ENCODE results near the gene MYBPH.
A peak's percentile ranks its signal among the peaks of the same experiment; 100 is the strongest.

MYBPH gene

GRCh38 chr1:203216274-203217138, 40.9 kb upstream of the MYBPH start:
- Histone ChIP-seq H3K36me3 (ENCODE audit: control insufficient read depth in 1 of 2, insufficient read depth in 2 of 2, low read depth in 1 of 2, low read length in 2 of 2) (no peaks in the 10 kb centered on the region), H2BK15ac (ENCODE audit: low read depth, poor library complexity, severe bottlenecking) (peak overlapping the region; percentile 12), H2AK5ac (ENCODE audit: low read length, severe bottlenecking) (no peak overlapping the region), H3K4me3 (ENCODE audit: insufficient read depth in 1 of 2, low read depth in 1 of 2, low read length in 2 of 2) (no peak overlapping the region), H3K4ac (ENCODE audit: low read depth in 1 of 2, low read length in 2 of 2) (no peak overlapping the region), H4K91ac (ENCODE audit: low read length) (no peak overlapping the region), H2AFZ (ENCODE audit: low read depth, low read length) (no peak overlapping the region), H4K8ac (ENCODE audit: low read length) (no peak overlapping the region), H2BK12ac (ENCODE audit: low read length in 2 of 2) (no peak overlapping the region), H3K4me1 (ENCODE audit: control insufficient read depth, insufficient read depth, low read depth, low read length) (peaks cover 6% of the 10 kb centered on the region), H3K27me3 (ENCODE audit: control insufficient read depth in 1 of 2, insufficient read depth in 1 of 2, low read length in 2 of 2) (peaks cover 42 to 49% of the 10 kb centered on the region in 2 experiments), H3K79me1 (replicated peaks; ENCODE audit: low read length, poor library complexity, severe bottlenecking) (no peaks in the 10 kb centered on the region), H2BK5ac (ENCODE audit: low read depth, low read length, poor library complexity, severe bottlenecking) (no peak overlapping the region), H3K23ac (ENCODE audit: low read length in 2 of 2) (no peak overlapping the region), H3K9me3 (ENCODE audit: control insufficient read depth, low read length) (no peaks in the 10 kb centered on the region), H2BK120ac (ENCODE audit: low read depth, low read length) (no peak overlapping the region), H3K27ac (ENCODE audit: low read length, poor library complexity, severe bottlenecking) (no peak overlapping the region), H3K9ac (ENCODE audit: low read length) (no peak overlapping the region), H3K18ac (ENCODE audit: low read depth in 1 of 2, low read length in 2 of 2) (no peak overlapping the region), H3K4me2 (ENCODE audit: low read length, poor library complexity, severe bottlenecking) (no peak overlapping the region), H3K14ac (ENCODE audit: low read length in 2 of 2) (no peak overlapping the region)
- DNase-seq, result peak; percentile 69
- WGBS, result 34% methylated on average over 19 of the region's 19 CpGs

GRCh38 chr1:203215573-203215972, 39.9 kb upstream of the MYBPH start:
- Histone ChIP-seq H2BK15ac (ENCODE audit: low read depth, poor library complexity, severe bottlenecking) (peak overlapping the region; percentile 33), H3K4me1 (ENCODE audit: control insufficient read depth, insufficient read depth, low read depth, low read length) (peaks cover 6% of the 10 kb centered on the region), H3K27me3 (ENCODE audit: control insufficient read depth in 1 of 2, insufficient read depth in 1 of 2, low read length in 2 of 2) (peaks cover 34 to 41% of the 10 kb centered on the region in 2 experiments), H2BK12ac (ENCODE audit: low read length in 2 of 2) (peak overlapping the region in 1 of 2 experiments; percentile 43), H3K27ac (ENCODE audit: low read length, poor library complexity, severe bottlenecking) (no peak overlapping the region), H2AFZ (ENCODE audit: low read depth, low read length) (no peak overlapping the region), H3K4ac (ENCODE audit: low read depth in 1 of 2, low read length in 2 of 2) (peak overlapping the region in 1 of 2 experiments; percentile 67), H3K9ac (ENCODE audit: low read length) (no peak overlapping the region), H2AK5ac (ENCODE audit: low read length, severe bottlenecking) (no peak overlapping the region), H3K79me1 (replicated peaks; ENCODE audit: low read length, poor library complexity, severe bottlenecking) (no peaks in the 10 kb centered on the region), H3K14ac (ENCODE audit: low read length in 2 of 2) (no peak overlapping the region), H4K8ac (ENCODE audit: low read length) (no peak overlapping the region), H3K4me3 (ENCODE audit: insufficient read depth in 1 of 2, low read depth in 1 of 2, low read length in 2 of 2) (no peak overlapping the region), H2BK5ac (ENCODE audit: low read depth, low read length, poor library complexity, severe bottlenecking) (no peak overlapping the region), H3K9me3 (ENCODE audit: control insufficient read depth, low read length) (no peaks in the 10 kb centered on the region), H4K91ac (ENCODE audit: low read length) (no peak overlapping the region), H3K23ac (ENCODE audit: low read length in 2 of 2) (no peak overlapping the region), H3K36me3 (ENCODE audit: control insufficient read depth in 1 of 2, insufficient read depth in 2 of 2, low read depth in 1 of 2, low read length in 2 of 2) (no peaks in the 10 kb centered on the region), H3K4me2 (ENCODE audit: low read length, poor library complexity, severe bottlenecking) (no peak overlapping the region), H3K18ac (ENCODE audit: low read depth in 1 of 2, low read length in 2 of 2) (no peak overlapping the region), H2BK120ac (ENCODE audit: low read depth, low read length) (no peak overlapping the region)
- DNase-seq, result no peak
- 67% methylated on average over 7 of the region's 9 CpGs for WGBS

GRCh38 chr1:203214871-203215270, 39.2 kb upstream of the MYBPH start:
- H3K36me3 ChIP-seq (ENCODE audit: control insufficient read depth in 1 of 2, insufficient read depth in 2 of 2, low read depth in 1 of 2, low read length in 2 of 2), result no peaks in the 10 kb centered on the region
- H3K14ac ChIP-seq (ENCODE audit: low read length in 2 of 2), result no peak overlapping the region
- peaks cover 6% of the 10 kb centered on the region for H3K4me1 ChIP-seq (ENCODE audit: control insufficient read depth, insufficient read depth, low read depth, low read length)
- DNase-seq, result no peak
- H3K4ac ChIP-seq (ENCODE audit: low read depth in 1 of 2, low read length in 2 of 2), result peak overlapping the region in 1 of 2 experiments; percentile 13
- H2BK5ac ChIP-seq (ENCODE audit: low read depth, low read length, poor library complexity, severe bottlenecking), result no peak overlapping the region
- no peak overlapping the region for H3K4me2 ChIP-seq (ENCODE audit: low read length, poor library complexity, severe bottlenecking)
- H2BK120ac ChIP-seq (ENCODE audit: low read depth, low read length), result no peak overlapping the region
- H4K91ac ChIP-seq (ENCODE audit: low read length), result peak overlapping the region; percentile 41
- peak overlapping the region; percentile 21 for H2AK5ac ChIP-seq (ENCODE audit: low read length, severe bottlenecking)
- H3K27ac ChIP-seq (ENCODE audit: low read length, poor library complexity, severe bottlenecking), result no peak overlapping the region
- H2AFZ ChIP-seq (ENCODE audit: low read depth, low read length), result no peak overlapping the region
- H3K9me3 ChIP-seq (ENCODE audit: control insufficient read depth, low read length), result no peaks in the 10 kb centered on the region
- no peaks in the 10 kb centered on the region for H3K79me1 ChIP-seq (replicated peaks; ENCODE audit: low read length, poor library complexity, severe bottlenecking)
- peak overlapping the region in 1 of 2 experiments; percentile 44 for H3K18ac ChIP-seq (ENCODE audit: low read depth in 1 of 2, low read length in 2 of 2)
- no peak overlapping the region for H3K4me3 ChIP-seq (ENCODE audit: insufficient read depth in 1 of 2, low read depth in 1 of 2, low read length in 2 of 2)
- H3K23ac ChIP-seq (ENCODE audit: low read length in 2 of 2), result no peak overlapping the region
- H3K27me3 ChIP-seq (ENCODE audit: control insufficient read depth in 1 of 2, insufficient read depth in 1 of 2, low read length in 2 of 2), result peaks cover 33 to 34% of the 10 kb centered on the region in 2 experiments
- H2BK12ac ChIP-seq (ENCODE audit: low read length in 2 of 2), result no peak overlapping the region
- H2BK15ac ChIP-seq (ENCODE audit: low read depth, poor library complexity, severe bottlenecking), result no peak overlapping the region
- no peak overlapping the region for H4K8ac ChIP-seq (ENCODE audit: low read length)
- no peak overlapping the region for H3K9ac ChIP-seq (ENCODE audit: low read length)
- WGBS, result 82% methylated on average over 7 of the region's 7 CpGs

- no peak overlapping the region for H3K18ac ChIP-seq (ENCODE audit: low read depth in 1 of 2, low read length in 2 of 2)
- no peaks in the 10 kb centered on the region for H3K36me3 ChIP-seq (ENCODE audit: control insufficient read depth in 1 of 2, insufficient read depth in 2 of 2, low read depth in 1 of 2, low read length in 2 of 2)
- H2BK15ac ChIP-seq (ENCODE audit: low read depth, poor library complexity, severe bottlenecking), result no peak overlapping the region
- H3K14ac ChIP-seq (ENCODE audit: low read length in 2 of 2), result no peak overlapping the region
- no peaks in the 10 kb centered on the region for H3K79me1 ChIP-seq (replicated peaks; ENCODE audit: low read length, poor library complexity, severe bottlenecking)
- H3K4ac ChIP-seq (ENCODE audit: low read depth in 1 of 2, low read length in 2 of 2), result no peak overlapping the region
- H3K27me3 ChIP-seq (ENCODE audit: control insufficient read depth in 1 of 2, insufficient read depth in 1 of 2, low read length in 2 of 2), result peaks cover 17 to 18% of the 10 kb centered on the region in 2 experiments
- no peak overlapping the region for H3K27ac ChIP-seq (ENCODE audit: low read length, poor library complexity, severe bottlenecking)
- no peak overlapping the region for H2BK120ac ChIP-seq (ENCODE audit: low read depth, low read length)
- no peaks in the 10 kb centered on the region for H3K9me3 ChIP-seq (ENCODE audit: control insufficient read depth, low read length)
- H3K4me1 ChIP-seq (ENCODE audit: control insufficient read depth, insufficient read depth, low read depth, low read length), result peaks cover 6% of the 10 kb centered on the region
- peak overlapping the region in 1 of 2 experiments; percentile 21 for H2BK12ac ChIP-seq (ENCODE audit: low read length in 2 of 2)
- H3K4me2 ChIP-seq (ENCODE audit: low read length, poor library complexity, severe bottlenecking), result no peak overlapping the region
- no peak overlapping the region for H3K9ac ChIP-seq (ENCODE audit: low read length)
- no peak overlapping the region for H4K91ac ChIP-seq (ENCODE audit: low read length)
- no peak for DNase-seq
- 90% methylated on average over 6 of the region's 6 CpGs for WGBS
- no peak overlapping the region for H4K8ac ChIP-seq (ENCODE audit: low read length)
- no peak overlapping the region for H2BK5ac ChIP-seq (ENCODE audit: low read depth, low read length, poor library complexity, severe bottlenecking)
- no peak overlapping the region for H3K23ac ChIP-seq (ENCODE audit: low read length in 2 of 2)
- H3K4me3 ChIP-seq (ENCODE audit: insufficient read depth in 1 of 2, low read depth in 1 of 2, low read length in 2 of 2), result no peak overlapping the region
- no peak overlapping the region for H2AK5ac ChIP-seq (ENCODE audit: low read length, severe bottlenecking)
- H2AFZ ChIP-seq (ENCODE audit: low read depth, low read length), result no peak overlapping the region
Observed at GRCh38 chr1:203213126-203213525, 37.5 kb upstream of the MYBPH start.
